HG02970 (cell line): ENCODE measurements around the gene UBE2D1.

Experiments used
- ATAC-seq: cut with Tn5 transposase; IDR thresholded peaks from one replicate; pipeline ENCODE4 v1.9.1; 2021; ENCODE audit warnings: mild to moderate bottlenecking, moderate library complexity, moderate number of reproducible peaks; ENCODE audit not compliant: unreplicated experiment, low FRiP score

Gene UBE2D1

DNA sequence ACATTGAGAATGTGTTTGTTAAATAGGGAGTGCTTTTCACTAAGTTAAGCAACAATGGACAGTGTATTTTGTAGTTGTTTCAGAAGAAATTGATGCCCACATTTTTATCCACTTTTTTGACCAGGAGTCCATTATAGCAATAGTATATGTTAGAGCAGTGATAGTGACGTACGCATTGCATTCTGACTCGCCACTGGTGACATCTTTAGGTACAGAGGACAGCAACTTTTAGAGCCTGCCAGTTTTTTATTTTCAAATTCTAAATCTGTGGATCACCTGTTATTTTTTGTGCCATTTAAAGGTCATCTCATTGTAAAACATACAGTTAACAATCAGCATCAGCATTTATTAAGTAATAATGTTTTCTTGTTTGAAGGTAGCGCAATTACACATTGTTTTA lies 1.4 kb downstream of the UBE2D1 start:
- ATAC-seq: no peak

DNA sequence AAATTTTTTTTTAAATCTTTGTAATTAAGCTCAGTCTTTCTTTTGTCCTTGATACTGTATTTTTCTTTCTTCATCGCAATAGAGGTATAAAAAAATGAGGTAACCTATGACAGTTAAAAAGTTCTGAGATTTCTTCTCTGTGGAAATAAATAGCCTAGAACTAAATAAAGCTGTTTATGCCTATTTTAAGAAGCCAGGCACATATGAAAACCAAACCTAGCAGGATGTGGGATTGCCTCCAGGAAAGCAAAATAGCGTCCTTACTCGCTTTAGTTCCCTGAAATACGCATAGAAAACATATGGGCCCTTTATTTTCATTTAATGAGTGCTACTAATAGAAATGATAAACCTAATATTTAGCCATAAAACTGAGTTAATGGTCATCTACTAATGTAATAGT lies 6.6 kb downstream of the UBE2D1 start:
- ATAC-seq: no peak

DNA sequence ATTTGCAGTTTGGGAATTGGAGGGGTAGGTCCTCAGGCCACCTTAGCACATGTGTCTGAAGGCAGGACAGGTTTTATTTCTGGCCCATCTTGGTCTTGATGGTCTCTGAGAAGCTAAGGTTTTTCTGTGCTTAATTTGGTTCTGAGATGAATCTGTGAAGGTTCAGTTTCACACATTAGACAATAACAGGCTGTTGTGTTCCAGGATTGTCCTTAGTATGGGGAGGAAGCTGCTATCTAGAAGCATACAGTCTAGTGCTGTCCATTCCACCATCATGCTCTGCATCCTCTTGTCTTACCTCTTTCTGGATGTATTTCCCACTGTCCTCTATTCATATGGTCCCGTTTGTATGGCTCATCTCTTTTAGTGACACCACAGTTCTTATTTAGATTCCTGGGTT lies 7.1 kb downstream of the UBE2D1 start:
- ATAC-seq: no peak

DNA sequence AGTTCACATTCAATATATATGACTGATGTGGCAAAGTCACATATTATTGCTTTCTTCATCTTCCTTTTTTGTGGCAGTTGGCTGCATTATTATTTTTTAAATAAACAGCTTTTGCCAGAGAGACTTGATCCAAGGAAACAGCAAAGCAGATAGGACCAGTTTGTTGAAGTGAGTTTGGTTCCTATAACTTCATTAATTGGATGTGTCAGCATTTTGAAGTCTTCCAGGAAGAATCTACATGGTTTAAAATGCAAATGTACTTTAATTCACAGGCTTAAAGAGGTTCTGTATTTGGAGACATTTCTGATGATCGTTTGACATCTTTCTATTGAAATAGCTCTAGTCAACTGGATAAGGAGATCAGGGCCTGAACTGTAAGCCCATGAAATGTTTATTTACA lies 13.2 kb downstream of the UBE2D1 start:
- ATAC-seq: no peak

DNA sequence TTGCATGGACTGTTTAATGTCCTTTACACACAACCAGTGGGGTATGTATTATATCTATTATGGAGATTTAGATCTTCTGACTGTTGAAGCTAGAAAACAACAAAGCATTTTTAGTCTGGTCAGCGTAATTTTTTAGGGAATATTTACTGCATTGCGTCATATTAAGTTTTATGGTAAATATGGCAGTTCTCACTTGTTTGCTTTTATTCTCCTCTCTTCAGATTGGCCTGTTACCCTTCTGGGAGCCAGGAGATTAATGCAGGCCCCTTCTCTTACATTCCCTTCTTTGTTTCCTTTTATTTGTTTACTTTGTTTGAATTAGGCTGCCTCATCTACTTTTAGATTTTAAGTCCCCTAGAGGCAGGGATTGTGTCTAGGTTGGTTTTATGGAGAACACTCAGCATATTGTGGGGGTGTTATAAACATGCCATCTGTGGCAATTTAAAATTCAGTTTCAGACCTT lies 13.8 kb downstream of the UBE2D1 start:
- ATAC-seq: no peak

DNA sequence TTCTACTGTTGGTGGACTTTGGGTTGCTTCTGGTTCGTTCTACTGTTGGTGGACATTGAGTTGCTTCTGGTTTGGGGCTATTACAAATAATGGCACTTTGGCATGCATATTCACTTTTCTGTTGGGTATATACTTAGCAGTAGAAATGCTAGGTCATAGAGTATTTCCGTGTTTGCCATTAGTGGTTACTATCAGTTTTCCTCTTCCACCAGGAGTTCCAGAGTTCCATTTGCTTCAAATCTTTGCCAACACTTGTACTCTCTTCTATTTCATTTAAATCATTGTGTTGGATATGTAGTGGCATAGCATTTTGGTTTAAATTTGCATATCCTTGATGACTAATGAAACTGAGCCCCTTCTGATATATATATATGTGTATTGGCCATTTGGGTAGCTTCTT lies 15.2 kb downstream of the UBE2D1 start:
- ATAC-seq: no peak

DNA sequence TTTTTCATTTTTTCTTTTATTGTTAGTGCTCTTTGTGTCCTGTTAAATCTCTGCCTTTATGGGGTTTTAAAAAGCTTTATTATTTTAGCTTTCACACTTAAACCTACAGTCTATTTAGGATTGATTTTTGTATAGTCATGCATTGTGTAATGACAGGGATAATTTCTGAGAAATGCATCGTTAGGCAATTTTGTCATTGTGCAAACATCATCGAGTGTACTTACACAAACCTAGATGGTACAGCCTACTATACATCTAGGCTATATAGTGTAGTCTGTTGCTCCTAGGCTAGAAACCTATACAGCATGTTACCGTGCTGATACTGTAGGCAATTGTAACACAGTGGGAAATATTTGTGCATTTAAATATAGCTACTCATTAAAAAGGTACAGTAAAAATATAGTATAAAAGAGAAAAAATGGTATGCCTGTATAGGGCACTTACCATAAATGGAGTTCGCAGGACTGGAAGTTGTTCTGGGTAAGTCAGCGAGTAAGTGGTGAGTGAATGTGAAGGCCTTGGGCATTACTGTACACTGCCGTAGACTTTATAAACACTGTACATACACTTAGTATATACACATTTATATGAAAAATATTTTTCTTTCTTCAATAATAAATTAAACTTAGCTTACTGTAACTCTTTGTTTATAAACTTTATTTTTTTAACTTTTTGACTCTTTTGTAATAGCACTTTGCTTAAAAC lies 16.0 kb downstream of the UBE2D1 start:
- no peak for ATAC-seq

DNA sequence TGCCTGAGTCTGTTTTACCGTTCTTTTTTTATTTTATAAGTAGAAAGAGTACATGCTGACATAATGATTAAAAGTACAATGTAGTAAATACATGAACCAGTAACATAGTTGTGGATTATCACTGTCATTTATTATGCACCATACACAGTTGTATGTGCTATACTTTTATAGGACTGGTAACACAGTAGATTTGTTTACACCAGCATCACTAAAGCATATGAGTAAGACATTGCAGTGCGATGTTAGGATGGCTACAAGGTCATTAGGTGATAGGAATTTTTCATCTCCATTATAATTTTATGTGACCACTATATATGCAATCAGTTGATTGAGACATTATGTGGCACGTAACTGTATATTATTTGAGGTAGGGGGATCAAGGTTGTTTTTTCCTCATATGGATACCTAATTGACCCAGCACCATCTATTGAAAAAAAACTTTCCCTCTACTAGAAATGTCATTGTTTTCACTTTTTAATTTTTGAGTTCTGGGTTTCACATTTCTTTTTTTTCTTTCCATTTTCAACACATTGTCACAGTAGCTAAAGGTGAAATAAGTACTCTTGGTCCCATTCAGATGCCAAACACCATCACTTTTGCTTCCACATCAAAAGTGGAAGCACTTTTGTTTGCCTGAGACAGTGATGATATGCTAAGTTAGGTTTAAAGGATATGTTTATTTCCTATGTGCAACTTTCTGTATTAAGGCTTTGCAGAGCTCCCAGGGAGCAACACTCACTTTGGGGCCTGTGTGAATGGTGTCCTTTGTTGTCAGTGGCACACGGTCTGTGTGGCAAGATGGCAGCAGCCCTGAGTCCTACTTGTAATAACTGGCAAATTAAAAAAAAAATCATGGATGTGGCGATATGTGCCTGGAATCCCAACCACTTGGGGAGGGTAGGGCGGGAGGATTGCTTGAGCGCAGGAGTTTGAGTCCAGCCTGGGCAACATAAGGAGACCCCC lies 17.1 kb downstream of the UBE2D1 start:
- ATAC-seq: no peak

DNA sequence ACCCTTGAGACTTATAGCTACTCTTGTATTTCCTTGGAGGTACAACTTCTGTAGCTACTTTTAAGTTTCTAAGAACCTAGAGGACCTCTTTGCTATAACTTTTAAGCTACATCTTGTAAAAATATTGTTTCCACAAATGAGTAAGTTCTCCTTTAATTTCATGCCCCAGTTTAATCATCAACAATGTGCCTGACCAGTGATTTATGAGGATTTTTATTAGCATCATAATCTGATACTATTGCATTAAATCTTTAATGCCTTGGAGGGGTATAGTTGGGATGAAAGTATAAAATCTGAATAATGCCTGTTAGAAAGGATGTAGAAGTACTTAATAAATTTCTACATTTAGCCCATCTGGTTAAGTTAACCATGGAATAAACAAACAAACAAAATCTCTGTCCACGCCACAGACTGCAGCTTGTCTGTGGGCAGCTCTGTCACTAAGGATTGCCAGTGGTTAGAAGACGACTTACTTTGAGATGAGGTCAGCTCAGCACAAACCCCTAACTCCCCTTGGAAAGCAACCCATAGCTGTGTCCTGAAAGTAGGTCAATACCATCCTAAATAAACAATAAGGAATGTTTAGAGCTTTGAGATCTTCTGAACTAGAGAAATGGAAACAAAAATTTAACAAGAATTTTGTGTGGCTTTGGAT lies 18.3 kb downstream of the UBE2D1 start:
- ATAC-seq: no peak

DNA sequence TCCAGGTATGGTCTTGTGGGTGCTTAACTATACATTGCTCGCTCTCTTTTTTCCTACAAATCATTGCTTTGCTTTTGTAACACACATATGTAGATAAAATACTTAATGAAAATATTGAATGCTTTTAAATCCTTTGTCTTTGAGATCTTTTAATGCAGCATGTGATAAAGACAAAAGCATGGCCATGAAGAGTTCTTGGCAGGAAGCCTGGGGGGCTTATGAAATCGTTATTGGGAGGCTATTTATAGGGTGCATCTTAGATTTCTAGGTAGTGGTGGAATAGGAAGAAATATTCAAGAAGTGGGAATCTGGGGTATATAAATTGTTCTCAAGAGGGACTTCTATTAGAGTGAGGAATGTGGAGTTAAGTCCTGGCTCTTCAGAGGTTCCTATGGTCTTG lies 21.9 kb downstream of the UBE2D1 start:
- no peak for ATAC-seq

DNA sequence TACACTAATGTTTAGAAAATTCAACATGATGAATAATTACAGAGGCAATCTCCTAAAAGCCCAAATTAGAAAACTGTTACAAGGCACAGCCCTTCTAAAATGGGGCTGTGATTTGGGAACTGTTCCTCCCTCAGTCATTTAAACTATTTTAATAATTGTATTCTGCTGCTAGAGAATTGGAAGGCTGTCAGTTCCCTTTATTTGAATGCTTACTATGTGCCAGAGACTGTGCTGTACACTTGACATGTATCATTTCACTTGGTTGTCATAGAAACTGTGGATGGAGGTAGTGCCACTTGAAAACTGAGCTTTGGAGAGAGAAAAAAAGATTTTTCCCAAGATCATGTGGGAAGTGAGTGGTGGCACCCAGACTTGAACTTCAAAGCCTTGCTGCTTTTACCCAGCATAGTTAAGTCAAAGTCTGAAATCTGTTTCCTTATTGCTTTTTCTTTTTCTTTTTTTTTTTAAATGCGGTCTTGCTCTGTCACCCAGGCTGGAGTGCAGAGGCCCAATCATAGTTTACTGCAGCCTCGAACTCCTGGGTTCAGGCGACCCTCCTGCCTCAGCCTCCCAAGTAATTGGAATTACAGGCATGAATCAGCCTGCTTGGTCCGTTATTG lies 23.6 kb downstream of the UBE2D1 start:
- ATAC-seq: no peak

DNA sequence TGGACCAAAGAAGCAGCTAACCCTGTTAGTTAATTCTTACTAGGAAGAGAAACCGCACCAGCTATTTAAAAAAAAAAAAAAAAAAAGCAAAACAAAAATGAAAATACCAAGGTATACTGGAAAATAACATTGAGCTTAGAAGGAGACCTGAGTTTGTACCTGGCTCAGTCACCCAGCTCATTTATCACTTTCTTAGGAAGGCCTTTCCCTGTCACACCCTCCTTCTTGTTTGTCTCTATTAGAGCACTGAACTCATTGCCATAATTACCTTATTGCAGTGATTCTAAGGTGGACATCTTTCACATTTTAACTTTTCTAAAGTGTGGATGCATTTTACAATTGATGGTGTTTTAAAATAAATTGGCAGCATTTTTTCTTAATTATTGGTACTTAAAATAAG lies 24.1 kb downstream of the UBE2D1 start:
- no peak for ATAC-seq

DNA sequence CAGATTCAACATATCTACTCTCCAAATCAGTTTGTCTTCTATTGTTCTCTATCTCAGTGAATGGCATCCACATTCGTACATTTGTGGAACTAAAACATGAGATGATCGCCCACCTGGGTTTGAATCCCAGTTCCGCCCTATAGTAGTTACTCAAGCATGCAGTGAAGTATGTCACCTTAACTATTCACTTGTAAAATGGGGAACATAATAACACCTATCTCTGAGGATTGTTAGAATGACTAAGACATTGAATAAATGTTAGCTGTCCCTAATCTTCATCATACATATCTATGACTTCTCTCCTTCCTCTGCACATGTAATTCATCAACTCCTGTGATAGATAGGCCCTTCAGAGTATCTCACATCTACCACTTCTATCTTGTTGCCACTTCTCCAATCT lies 24.7 kb downstream of the UBE2D1 start:
- ATAC-seq: no peak

DNA sequence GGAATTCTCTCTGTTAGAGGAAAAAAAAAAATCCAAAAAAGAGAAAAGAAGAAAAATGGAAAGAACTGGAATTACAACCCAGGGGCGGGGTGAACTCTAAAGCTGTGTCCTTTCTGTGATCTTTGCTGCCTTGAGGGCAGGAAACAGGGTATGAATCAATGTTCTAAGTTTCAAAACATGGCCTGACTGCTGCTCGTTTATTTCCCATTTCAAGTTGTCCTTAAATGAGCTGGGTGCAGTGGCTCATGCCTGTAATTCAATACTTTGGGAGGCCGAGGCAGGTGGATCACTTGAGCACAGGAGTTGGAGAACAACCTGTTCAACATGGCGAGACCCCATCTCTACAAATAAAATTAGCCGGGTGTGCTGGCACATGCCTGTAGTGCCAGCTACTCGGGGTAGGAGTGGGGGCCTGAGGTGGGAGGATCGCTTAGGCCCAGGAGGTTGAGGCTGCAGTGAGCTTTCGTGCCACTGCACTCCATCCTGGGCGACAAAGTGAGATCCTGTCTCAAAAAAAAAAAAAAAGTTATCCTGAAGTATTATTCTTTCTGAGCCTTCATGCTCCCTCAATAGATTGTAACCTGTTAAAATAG lies 25.7 kb downstream of the UBE2D1 start:
- no peak for ATAC-seq

DNA sequence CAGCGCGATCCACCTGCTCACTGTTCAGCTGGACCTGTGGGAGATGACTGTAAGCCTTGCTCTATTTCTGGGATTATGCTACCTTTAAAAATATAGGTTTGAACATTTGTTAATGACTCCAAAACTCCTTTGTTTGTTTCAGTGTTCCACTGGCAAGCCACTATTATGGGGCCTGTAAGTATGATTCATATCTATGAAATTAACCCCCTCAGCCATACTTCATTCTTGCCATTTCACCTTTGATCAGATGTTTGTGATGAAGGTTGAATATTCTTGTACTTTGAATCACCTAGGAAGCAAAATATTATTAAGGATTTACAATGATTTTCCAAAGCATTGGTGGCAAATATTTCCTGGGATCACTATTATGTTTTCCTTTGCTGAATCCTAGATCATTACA lies 26.5 kb downstream of the UBE2D1 start:
- no peak for ATAC-seq

DNA sequence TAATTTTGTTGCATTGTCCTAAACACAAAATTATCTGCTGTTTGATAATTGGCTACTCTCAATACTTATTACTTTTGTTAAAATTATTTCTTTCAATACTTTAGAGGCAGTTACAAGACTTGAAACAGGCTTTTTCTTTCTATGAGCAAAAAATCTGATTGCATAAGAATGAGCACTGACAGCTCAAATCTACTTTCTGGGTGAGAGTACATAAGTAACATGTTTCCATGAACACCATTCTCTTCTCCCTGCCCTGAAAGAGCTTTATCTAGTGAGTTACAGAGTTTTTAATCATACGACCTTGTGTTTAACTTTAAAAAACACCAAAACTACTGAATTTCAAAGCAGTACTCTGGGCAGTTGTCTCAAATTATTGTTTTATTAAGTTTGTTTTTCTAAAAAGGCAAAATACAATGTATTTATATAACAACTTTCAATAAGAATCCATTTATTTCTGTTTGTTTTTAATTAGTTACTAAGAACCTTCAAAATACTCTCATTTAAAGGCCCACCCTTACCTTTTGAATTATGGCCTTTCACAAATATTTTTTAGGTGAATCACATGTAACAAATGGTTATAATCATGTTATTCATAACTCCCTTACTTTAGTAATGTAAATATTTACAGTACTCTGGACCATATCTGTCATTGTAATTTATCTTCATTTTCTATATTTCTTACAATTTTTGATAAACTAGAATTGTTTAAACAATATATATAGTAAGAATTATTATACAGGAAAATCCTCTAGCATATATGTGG lies 27.4 kb downstream of the UBE2D1 start:
- ATAC-seq: no peak

DNA sequence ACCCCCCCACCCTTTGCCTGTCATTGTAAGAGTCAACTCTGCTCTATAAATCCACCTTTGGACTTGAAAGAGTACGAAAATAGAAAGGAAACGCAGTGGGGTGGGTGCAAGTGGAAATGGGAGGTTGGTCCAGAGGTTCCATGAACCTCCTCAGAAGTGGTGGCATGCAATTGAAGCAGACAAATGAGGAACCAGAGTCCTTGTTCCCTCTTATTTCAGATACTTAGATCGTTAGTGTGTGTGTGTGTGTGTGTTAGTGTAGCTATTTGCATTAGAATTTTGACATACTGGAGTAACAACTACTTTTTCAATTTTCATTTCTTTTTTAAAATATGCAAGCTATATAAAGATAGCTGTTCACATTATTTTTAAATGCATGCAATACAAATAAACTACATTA lies 32.3 kb downstream of the UBE2D1 start:
- no peak for ATAC-seq

DNA sequence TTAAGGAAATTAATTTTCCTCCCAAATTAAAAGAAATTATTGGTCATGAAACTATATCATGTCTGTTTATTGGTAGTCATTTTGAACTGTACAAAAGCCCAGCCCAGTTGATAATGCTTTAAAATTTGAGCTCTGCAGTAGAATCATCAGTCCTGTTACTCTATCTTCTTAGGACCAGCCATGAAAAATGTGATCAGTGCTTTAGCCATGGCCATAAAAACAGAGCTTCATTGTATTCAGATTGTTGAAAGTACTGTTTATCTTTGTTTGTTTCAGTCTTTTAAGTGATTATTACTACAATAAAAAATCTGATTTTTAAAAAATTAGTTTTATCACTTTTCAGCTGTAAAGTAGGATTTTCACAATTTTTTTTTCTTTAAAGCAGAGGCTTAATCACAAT lies 36.7 kb downstream of the UBE2D1 start:
- ATAC-seq: no peak

DNA sequence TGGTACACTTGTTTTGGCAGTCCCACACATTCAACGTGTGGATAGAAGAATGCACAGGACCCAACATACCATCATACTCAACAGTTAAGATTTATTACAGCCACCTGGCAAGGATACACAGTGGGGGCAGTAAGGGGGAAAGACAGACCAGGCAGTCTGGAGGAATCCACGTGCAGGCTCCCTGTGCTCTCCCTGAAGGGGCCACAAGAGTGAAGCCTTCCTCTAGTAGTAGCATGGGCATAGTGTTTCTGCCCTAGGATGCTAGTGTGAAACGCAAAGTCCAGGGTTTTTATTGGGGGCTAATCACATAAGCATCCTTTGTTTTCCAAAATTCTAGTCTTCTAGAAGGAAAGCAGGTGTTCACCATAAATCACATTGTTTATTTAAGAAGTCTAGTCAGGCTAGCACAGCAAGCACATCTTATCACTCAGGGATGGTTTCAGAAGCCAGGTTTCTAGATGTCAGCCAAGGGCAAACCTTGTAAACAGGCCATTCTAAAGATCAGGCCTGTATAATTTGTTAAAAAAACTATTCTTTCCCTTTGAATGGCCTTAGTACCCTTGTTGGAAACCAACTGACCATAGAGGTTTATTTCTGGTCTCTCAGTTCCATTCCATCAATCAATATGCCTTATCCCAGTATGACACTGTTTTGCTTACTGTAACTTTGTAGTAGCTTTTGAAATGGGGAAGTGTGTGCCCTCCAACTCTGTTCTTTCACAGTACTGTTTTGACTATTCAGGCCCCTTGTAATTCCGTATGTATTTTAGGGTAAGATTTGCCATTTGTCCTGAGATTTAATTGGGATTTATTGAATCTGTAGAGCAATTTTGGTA lies 38.0 kb downstream of the UBE2D1 start:
- peak; percentile 62 for ATAC-seq
